ENCODE results near the gene LY86. TPM values are rescaled to one million over a fixed set of nuclear protein-coding genes. Genes with fewer than 3 reads are reported as not detected.
A peak's percentile ranks its signal among the peaks of the same experiment; 100 is the strongest.

Gene LY86
- total and polyA plus RNA-seq, 10 of the 15 experiments (the other 5 are each of a cell fraction or from before 2014, with no cell fraction given): 68.2 to 457 (median 128) TPM

DNA sequence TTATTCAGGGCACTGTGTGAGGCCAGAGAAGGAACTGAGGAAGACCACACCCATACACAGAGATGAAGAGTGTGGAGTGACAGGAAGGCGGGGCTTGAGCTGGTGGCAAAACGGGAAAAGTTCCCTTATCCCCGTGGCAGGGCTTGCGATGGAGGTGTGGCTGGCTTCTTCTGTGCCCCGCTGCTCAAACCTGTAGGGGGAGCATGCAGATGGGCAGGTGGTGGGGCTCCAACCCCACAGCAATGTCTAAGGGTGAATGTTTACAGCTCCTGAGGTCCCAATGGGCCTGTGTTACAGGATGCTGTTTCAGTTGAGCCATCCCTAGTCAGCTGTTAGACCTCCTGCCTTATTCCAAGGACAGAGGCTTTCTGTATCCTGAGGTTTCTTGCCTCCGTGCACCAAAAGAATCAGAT is 105.9 kb downstream of the LY86 start:
- no peak for FAIRE-seq
- in situ Hi-C loops (cut with MboI): no loop called here
- Histone ChIP-seq H2AFZ (ENCODE audit: control insufficient read depth, low read depth, low read length) (no peak overlapping the region), H3K79me2 (ENCODE audit: control insufficient read depth, insufficient read depth, low read length) (no peaks in the 10 kb centered on the region), H3K4me1 (ENCODE audit: control insufficient read depth, insufficient read depth, low read length) (no peaks in the 10 kb centered on the region), H4K20me1 (ENCODE audit: control insufficient read depth, insufficient read depth) (no peaks in the 10 kb centered on the region), H3K9me3 (replicated peaks; ENCODE audit: control insufficient read depth, insufficient read depth, low read length) (peaks cover 17% of the 10 kb centered on the region; the same call in 2 of the 3 replicates), H3K27me3 (replicated peaks in 1 of 2; ENCODE audit: control insufficient read depth in 2 of 2, insufficient read depth in 2 of 2, low read length in 1 of 2) (no peaks in the 10 kb centered on the region), H3K9ac (ENCODE audit: control insufficient read depth, insufficient read depth, low read length) (no peak overlapping the region), H3K27ac (ENCODE audit: control insufficient read depth, insufficient read depth) (no peak overlapping the region), H3K36me3 (ENCODE audit: control insufficient read depth in 2 of 2, insufficient read depth in 2 of 2, low read length in 1 of 2) (no peaks in the 10 kb centered on the region), H3K4me3 (no peak overlapping the region), H3K4me2 (ENCODE audit: control insufficient read depth, insufficient read depth) (no peak overlapping the region)
- ATAC-seq: 0 out of 3 replicates have a peak, but pooled peaks have one; percentile 27
- 42% methylated on average over 6 of the region's 6 CpGs for WGBS (ENCODE audit: insufficient coverage, insufficient replicate concordance, low lambda C conversion rate, missing lambda C conversion rate)
- CTCF ChIA-PET: interaction anchor here (0.5 to 4.8 kb wide), 4 partner anchors 10 to 548 kb away, joined by 5 to 44 read pairs (median 21); no protein-coding TSS in a partner anchor
- TF ChIP-seq, protein P1, sequence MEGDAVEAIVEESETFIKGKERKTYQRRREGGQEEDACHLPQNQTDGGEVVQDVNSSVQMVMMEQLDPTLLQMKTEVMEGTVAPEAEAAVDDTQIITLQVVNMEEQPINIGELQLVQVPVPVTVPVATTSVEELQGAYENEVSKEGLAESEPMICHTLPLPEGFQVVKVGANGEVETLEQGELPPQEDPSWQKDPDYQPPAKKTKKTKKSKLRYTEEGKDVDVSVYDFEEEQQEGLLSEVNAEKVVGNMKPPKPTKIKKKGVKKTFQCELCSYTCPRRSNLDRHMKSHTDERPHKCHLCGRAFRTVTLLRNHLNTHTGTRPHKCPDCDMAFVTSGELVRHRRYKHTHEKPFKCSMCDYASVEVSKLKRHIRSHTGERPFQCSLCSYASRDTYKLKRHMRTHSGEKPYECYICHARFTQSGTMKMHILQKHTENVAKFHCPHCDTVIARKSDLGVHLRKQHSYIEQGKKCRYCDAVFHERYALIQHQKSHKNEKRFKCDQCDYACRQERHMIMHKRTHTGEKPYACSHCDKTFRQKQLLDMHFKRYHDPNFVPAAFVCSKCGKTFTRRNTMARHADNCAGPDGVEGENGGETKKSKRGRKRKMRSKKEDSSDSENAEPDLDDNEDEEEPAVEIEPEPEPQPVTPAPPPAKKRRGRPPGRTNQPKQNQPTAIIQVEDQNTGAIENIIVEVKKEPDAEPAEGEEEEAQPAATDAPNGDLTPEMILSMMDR (IDR thresholded peaks at IDR 0.05 in 2 of 3, conservative IDR thresholded peaks at IDR 0.05 in 1 of 3; ENCODE audit: control insufficient read depth in 2 of 3, extremely low read depth in 1 of 3, insufficient read depth in 1 of 3, low read depth in 3 of 3, low read length in 3 of 3): peak in 2 of 3 experiments; percentile 7 to 30; a peak in 1 of 6 replicates
- no peak for TF ChIP-seq IRF3 (IDR thresholded peaks at IDR 0.05)
- DNase-seq (ENCODE audit: low read depth, low spot score): no peak
- POLR2A ChIA-PET: interaction anchor here (1.1 kb wide), 1 partner anchor 10 kb away, joined by 3 read pairs; no protein-coding TSS in a partner anchor
- SMC1A ChIA-PET (ENCODE audit: uncharacterized antibody, unreplicated experiment): interaction anchor here (1.5 to 2.8 kb wide), 3 partner anchors 11 to 20 kb away, joined by 4 to 10 read pairs (median 5); no protein-coding TSS in a partner anchor
- RAD21 ChIA-PET (ENCODE audit: unreplicated experiment): no interaction called here
- intact Hi-C loops (cut with micrococcal nuclease; ENCODE audit: unreplicated experiment): no loop called here
- BruUV-seq (replicated peaks): no TSS peak

All from GM12878 (cell line).